ENCODE results near the gene ARFRP1. TPM values are rescaled to one million over a fixed set of nuclear protein-coding genes. Genes with fewer than 3 reads are reported as not detected.

ARFRP1 gene
- total and polyA plus RNA-seq, 10 donors = 36.7 to 118 (median 67.3) TPM

DNA sequence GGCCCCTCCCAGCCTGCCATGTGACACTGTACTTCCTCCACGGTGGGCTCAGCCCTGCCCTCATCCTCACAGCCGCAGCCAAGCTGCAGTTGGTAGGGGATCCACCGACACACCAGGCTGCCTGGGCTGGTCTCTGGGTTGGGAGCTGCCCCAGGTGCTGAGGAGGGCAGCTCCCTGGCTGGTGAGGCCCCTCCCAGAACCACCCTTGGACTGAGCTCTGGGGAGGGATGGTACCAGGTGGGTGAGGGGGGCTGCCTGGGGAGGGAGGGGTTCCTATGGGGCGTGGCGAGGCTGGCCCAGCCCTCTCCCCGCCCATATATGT lies 11.5 kb downstream of the ARFRP1 start:
- peaks cover 34 to 85% (median 63%) of the 10 kb centered on the region in 6 donors for H3K4me1 ChIP-seq
- peak overlapping the region in 7 of 8 donors; percentile 27 to 63 (median 42) for H3K4me3 ChIP-seq
- H3K36me3 ChIP-seq = peaks cover 0 to 65% (median 19%) of the 10 kb centered on the region in 6 donors
- peaks cover 0 to 7% (median 0%) of the 10 kb centered on the region in 7 donors for H3K27me3 ChIP-seq (replicated peaks in 1 of 7)
- DNase-seq = peak; percentile 88
- TF ChIP-seq CTCF (IDR thresholded peaks at IDR 0.05 in 8 of 11, conservative IDR thresholded peaks at IDR 0.05 in 3 of 11) = no peak
- TF ChIP-seq POLR2AphosphoS5 (IDR thresholded peaks at IDR 0.05) = peak in 2 of 3 donors; percentile 21 to 37
- no peak for TF ChIP-seq POLR2A (IDR thresholded peaks at IDR 0.05)
- WGBS, 5 donors = 5 to 23% (median 13%) methylated on average over 3 to 6 of the region's 6 CpGs; no CpG with 5 or more reads in 1 of the 5 donors
- H3K27ac ChIP-seq = peak overlapping the region; percentile 20 to 77 (median 70)
- intact Hi-C loops (cut with DNase I; ENCODE audit: low total_unique reads) = no loop called here
- no peaks in the 10 kb centered on the region for H3K9me3 ChIP-seq

DNA sequence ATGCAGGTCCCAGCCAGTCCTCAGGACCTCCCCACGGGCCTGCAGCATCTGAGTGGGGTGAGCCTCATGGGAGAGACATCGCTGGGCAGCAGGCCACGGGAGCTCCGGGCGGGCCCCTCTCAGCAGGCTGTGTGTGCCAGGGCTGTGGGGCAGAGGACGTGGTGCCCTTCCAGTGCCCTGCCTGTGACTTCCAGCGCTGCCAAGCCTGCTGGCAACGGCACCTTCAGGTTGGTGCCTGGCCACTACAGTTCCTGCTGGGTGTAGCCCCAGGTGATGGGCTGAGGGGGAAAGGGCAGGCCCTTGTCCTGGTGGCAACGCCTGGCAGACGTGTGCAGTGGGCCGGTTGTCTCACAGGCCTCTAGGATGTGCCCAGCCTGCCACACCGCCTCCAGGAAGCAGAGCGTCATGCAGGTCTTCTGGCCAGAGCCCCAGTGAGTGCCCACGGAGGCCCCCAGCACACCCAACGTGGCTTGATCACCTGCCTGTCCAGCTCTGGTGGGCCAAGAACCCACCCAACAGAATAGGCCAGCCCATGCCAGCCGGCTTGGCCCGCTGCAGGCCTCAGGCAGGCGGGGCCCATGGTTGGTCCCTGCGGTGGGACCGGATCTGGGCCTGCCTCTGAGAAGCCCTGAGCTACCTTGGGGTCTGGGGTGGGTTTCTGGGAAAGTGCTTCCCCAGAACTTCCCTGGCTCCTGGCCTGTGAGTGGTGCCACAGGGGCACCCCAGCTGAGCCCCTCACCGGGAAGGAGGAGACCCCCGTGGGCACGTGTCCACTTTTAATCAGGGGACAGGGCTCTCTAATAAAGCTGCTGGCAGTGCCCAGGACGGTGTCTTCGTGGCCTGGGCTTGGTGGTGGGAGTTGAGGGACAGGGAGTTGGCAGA lies 12.1 kb downstream of the ARFRP1 start:
- WGBS, 5 donors = 74 to 87% (median 80%) methylated on average over 18 to 25 of the region's 25 CpGs
- DNase-seq = no peak
- Histone ChIP-seq H3K27me3 (replicated peaks in 1 of 7) (peaks cover 0 to 7% (median 0%) of the 10 kb centered on the region in 7 donors), H3K36me3 (peaks cover 0 to 60% (median 19%) of the 10 kb centered on the region in 6 donors), H3K4me1 (peaks cover 34 to 85% (median 65%) of the 10 kb centered on the region in 6 donors), H3K9me3 (no peaks in the 10 kb centered on the region), H3K27ac (peak overlapping the region; percentile 26 to 77 (median 70)), H3K4me3 (peak overlapping the region in 1 of 8 donors; percentile 63)
- peak; percentile 11 to 74 (median 42) for TF ChIP-seq POLR2AphosphoS5 (IDR thresholded peaks at IDR 0.05)
- TF ChIP-seq CTCF (IDR thresholded peaks at IDR 0.05 in 8 of 11, conservative IDR thresholded peaks at IDR 0.05 in 3 of 11) = no peak
- intact Hi-C loops (cut with DNase I; ENCODE audit: low total_unique reads) = no loop called here

GRCh38 chr20:63694584-63695423 lies 13.0 kb downstream of the ARFRP1 start:
- no peaks in the 10 kb centered on the region for H3K9me3 ChIP-seq
- H3K27me3 ChIP-seq (replicated peaks in 1 of 7) = peaks cover 0 to 7% (median 0%) of the 10 kb centered on the region in 7 donors
- 94 to 98% (median 95%) methylated on average over 14 to 37 of the region's 37 CpGs for WGBS, 5 donors
- TF ChIP-seq CTCF (IDR thresholded peaks at IDR 0.05 in 8 of 11, conservative IDR thresholded peaks at IDR 0.05 in 3 of 11) = no peak
- peak in 1 of 3 donors; percentile 35 for TF ChIP-seq POLR2AphosphoS5 (IDR thresholded peaks at IDR 0.05)
- no peak for TF ChIP-seq POLR2A (IDR thresholded peaks at IDR 0.05)
- H3K27ac ChIP-seq = peak overlapping the region in 1 of 8 donors; percentile 22
- H3K36me3 ChIP-seq = peaks cover 0 to 60% (median 11%) of the 10 kb centered on the region in 6 donors
- DNase-seq = peak; percentile 75
- intact Hi-C loops (cut with DNase I; ENCODE audit: low total_unique reads) = no loop called here
- no peak overlapping the region for H3K4me3 ChIP-seq
- H3K4me1 ChIP-seq = peaks cover 34 to 85% (median 64%) of the 10 kb centered on the region in 6 donors

All from spleen (tissue), 11 donors.